ENCODE measurements around the gene CEP131.

Gene CEP131

GRCh38 chr17:81238815-81239713 is 16.3 kb upstream of the CEP131 start, which contains the start of the genes NDUFAF8 and TEPSIN:
NDUFAF8 (plus strand) TSS chr17:81239318; CDS start chr17:81239364, 46 bp downstream.
TEPSIN (minus strand) TSS chr17:81239055; CDS start chr17:81239033, 22 bp downstream.
- peak; percentile 98 for DNase-seq
- CTCF ChIA-PET = interaction anchor here (0.6 to 1.1 kb wide), 4 partner anchors 57 to 178 kb away, joined by 3 to 6 read pairs (median 3); no protein-coding TSS in a partner anchor

DNA sequence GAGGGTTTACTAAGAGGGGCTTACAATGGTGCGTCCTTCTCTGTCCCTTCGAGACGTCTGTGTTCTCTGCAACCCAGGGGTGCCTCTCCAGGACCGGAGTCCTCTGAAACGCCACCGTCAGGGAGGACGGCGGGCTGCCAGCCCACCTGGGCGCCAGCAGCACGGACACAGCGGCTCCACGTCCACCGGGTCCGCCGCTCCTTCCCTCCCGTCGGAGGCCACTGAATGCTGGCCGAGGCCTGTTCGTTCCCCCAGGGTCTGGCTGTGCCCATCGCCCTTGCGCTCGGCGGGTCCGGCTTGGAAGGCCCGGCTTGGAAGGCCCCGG is 15.7 kb upstream of the CEP131 start:
- no peak for DNase-seq
- Mint-ChIP-seq H3K4me3 (peak overlapping the region; percentile 91), H3K9me3 (no peaks in the 10 kb centered on the region), H3K4me1 (peaks cover 45% of the 10 kb centered on the region), H3K36me3 (peaks cover 18% of the 10 kb centered on the region), H3K27me3 (no peaks in the 10 kb centered on the region), H3K27ac (peak overlapping the region; percentile 37)
- CTCF ChIA-PET = interaction anchor here (1.1 kb wide), 1 partner anchor 97 kb away, joined by 6 read pairs; no protein-coding TSS in a partner anchor

More at GRCh38 chr17:81238815-81239713, 16.3 kb upstream of the CEP131 start, which contains the start of the genes NDUFAF8 and TEPSIN:
- Mint-ChIP-seq H3K27me3 (no peaks in the 10 kb centered on the region), H3K4me3 (peak within 1 kb of the TSS; percentile 96), H3K4me1 (peaks cover 45% of the 10 kb centered on the region), H3K9me3 (no peaks in the 10 kb centered on the region), H3K27ac (peak within 1 kb of the TSS; percentile 92), H3K36me3 (peaks cover 18% of the 10 kb centered on the region)

DNA sequence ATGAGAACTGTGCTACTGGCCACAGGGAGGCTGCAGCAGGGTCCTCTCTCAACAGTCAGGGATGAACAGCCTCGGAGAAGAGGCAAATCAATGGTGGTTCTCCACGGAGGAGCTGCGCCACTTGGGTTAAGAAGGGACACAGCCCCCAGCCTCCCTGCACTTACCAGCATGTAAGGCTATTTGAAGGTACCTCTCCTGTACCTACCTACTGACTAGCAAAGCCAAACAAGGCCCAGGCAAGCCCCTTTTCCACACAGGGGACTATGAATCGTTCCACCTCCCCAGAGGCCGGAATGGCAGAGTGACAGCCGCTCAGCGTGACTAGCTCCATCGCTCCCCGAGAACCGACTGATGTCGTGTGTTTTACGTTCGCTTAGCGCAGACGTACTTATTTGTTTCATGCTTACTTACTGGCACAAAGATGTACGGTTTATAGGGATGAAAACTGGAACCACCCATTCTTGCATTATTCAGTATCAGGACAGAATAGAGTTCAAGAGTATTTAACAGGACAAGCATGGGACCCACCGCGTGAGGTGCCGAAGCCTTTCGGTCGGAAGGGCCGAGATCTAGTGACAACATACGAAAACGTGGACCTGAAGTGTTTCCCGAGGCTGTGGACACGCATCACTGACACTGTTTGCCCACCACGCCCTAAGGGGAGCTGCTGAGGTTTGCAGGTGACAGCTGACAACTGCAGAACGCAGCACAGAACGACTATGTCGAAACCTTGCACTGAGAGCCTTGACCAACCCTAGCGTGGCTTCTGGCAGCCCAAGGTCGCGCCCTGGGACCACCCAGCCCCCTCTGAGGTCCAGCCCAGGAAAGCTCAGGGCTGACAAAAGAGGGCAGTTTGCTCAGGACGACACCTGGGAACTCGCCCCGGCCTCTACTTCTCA is 15.1 kb upstream of the CEP131 start:
- no peak for DNase-seq
- no peaks in the 10 kb centered on the region for H3K9me3 Mint-ChIP-seq
- H3K27ac Mint-ChIP-seq = peak overlapping the region; percentile 53
- H3K4me1 Mint-ChIP-seq = peaks cover 45% of the 10 kb centered on the region
- H3K27me3 Mint-ChIP-seq = no peaks in the 10 kb centered on the region
- H3K36me3 Mint-ChIP-seq = peaks cover 20% of the 10 kb centered on the region
- CTCF ChIA-PET = interaction anchor here (1.0 kb wide), 1 partner anchor 95 kb away, joined by 3 read pairs; no protein-coding TSS in a partner anchor
- H3K4me3 Mint-ChIP-seq = peak overlapping the region; percentile 91

GRCh38 chr17:81236784-81237183 is 14.0 kb upstream of the CEP131 start:
- peaks cover 40% of the 10 kb centered on the region for H3K4me1 Mint-ChIP-seq
- DNase-seq = no peak
- no peak overlapping the region for H3K27ac Mint-ChIP-seq
- H3K27me3 Mint-ChIP-seq = no peaks in the 10 kb centered on the region
- CTCF ChIA-PET = no interaction called here
- H3K36me3 Mint-ChIP-seq = peaks cover 18% of the 10 kb centered on the region
- no peak overlapping the region for H3K4me3 Mint-ChIP-seq
- no peaks in the 10 kb centered on the region for H3K9me3 Mint-ChIP-seq

DNA sequence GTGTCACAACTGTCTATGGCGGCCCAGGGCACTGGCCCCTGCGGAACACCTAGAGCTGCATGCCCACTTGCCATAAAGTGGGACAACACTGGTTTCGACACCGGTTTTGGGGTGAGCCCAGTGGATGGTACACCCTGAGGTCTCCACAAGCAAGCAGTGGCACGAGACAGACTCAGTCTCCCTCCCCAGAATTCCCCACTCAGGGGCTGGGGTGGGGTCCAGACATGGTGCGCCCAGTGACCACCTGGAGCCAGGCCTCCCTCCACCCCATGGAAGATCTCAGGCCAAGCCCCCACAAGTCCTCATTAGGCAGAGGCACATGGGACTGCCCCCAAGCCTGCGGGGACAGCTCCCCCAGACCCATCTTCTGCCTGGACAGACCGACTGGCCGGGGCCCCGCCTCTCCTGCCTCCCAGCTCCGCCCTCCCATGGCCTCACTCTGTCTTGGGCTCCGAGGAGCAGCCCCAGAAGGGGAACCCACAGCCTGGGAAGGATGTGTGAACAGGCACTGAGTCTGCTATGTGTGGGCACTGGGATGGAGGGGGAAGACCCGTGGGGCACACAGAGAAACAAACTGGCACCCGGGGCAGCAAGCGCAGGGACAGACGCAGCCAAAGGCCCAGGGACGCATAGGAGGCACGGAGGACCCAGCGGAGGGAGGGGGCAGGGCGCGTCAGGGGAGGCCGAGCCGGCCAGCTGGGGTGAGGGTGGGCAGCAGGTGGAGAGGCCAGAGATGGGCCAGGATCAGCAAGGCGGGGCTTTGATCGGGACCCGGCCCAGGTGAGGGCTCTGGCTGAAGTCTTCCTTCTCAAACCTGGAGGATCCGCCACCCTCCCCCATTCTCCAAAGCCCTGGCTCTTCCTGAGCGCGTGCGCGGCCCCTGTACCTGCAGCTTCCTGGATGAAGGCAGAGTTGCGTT is 13.3 kb upstream of the CEP131 start:
- Mint-ChIP-seq H3K36me3 (peaks cover 18% of the 10 kb centered on the region), H3K27ac (peak overlapping the region; percentile 73), H3K9me3 (no peaks in the 10 kb centered on the region), H3K27me3 (no peaks in the 10 kb centered on the region), H3K4me1 (peaks cover 33% of the 10 kb centered on the region), H3K4me3 (no peak overlapping the region)
- no peak for DNase-seq
- CTCF ChIA-PET = no interaction called here

GRCh38 chr17:81234940-81235821 is 12.4 kb upstream of the CEP131 start:
- H3K27ac Mint-ChIP-seq = no peak overlapping the region
- H3K4me3 Mint-ChIP-seq = no peak overlapping the region
- no peaks in the 10 kb centered on the region for H3K27me3 Mint-ChIP-seq
- H3K9me3 Mint-ChIP-seq = no peaks in the 10 kb centered on the region
- DNase-seq = no peak
- H3K36me3 Mint-ChIP-seq = peaks cover 21% of the 10 kb centered on the region
- CTCF ChIA-PET = no interaction called here
- H3K4me1 Mint-ChIP-seq = peaks cover 25% of the 10 kb centered on the region

DNA sequence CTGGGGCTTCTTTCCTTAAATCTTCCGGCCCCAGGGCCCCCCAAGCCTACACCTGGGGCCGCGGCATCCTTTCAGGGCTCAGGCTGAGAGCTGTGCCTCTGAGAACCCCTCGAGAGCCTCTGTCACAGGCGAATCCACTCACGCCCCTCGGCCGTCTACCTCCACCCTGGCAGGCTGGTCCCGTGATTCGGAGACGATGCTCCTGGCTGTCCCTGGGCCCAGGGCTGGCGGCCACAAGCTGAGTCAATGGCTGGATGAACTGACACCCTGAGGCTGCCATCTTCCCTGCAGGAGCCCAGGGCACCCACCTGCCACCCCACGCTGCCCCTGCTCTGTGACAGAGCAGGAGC is 11.7 kb upstream of the CEP131 start:
- CTCF ChIA-PET = no interaction called here
- Mint-ChIP-seq H3K27ac (no peak overlapping the region), H3K27me3 (no peaks in the 10 kb centered on the region), H3K36me3 (peaks cover 24% of the 10 kb centered on the region), H3K4me1 (peaks cover 22% of the 10 kb centered on the region), H3K9me3 (no peaks in the 10 kb centered on the region), H3K4me3 (no peak overlapping the region)
- DNase-seq = no peak

DNA sequence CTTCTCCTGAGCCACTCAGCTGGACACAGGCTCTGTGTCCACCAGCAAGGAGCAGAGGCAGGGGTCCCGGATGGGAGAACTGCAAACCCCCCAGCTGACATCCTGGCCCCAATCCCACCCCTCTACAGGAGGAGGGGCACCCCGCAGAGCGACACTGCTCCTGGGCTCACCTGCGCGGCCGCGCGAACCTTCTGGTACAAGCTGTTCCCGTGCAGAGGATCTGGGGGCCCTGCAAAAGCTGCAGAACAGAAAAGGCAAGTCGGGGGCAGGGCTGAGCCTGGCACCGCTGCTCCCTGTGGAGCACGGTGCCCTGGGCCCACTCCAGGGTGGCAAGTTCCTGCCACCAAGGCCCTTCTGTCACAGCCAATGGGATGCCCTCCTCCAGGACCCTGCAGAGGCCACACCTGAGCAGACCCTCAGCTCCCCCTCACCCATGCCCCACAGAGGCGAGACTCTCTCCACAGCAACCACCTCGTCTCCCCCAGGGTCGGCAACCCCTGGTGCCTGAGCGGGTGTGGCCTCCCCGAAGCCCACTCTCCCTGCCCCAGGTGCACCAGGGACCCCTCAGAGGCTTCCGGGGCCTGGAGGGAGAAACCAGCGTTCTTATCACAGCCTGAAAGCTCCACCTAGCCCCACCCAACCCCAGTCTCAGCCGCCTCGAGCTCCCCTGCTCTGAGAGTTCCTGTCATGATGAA is 11.2 kb upstream of the CEP131 start:
- Mint-ChIP-seq H3K27ac (no peak overlapping the region), H3K36me3 (peaks cover 23% of the 10 kb centered on the region), H3K4me3 (no peak overlapping the region), H3K9me3 (no peaks in the 10 kb centered on the region), H3K27me3 (no peaks in the 10 kb centered on the region), H3K4me1 (peaks cover 20% of the 10 kb centered on the region)
- CTCF ChIA-PET = no interaction called here
- no peak for DNase-seq

DNA sequence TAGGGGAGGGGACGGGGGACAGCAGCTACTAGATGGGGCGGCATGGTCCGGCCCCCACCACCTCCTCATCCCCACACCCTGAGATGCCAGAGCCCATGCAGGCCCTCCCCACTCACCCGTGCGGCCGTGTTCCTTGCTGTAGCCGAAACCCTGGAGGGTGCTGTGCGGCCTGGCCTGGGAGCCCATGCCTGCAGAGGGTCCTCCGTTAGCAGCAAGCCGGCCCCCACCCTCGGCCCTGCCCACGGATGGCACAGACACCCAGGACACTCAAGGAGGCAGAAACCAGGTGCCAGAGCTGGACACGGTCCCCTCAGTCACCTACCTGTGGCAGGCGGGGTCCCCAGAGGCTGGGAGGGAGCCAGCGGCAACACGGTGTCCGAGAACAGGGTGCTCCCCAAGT is 10.6 kb upstream of the CEP131 start:
- Mint-ChIP-seq H3K9me3 (no peaks in the 10 kb centered on the region), H3K4me3 (no peak overlapping the region), H3K27ac (no peak overlapping the region), H3K4me1 (peaks cover 19% of the 10 kb centered on the region), H3K27me3 (no peaks in the 10 kb centered on the region), H3K36me3 (peaks cover 25% of the 10 kb centered on the region)
- DNase-seq = no peak
- CTCF ChIA-PET = interaction anchor here (1.9 kb wide), 1 partner anchor 11 kb away, joined by 5 read pairs; the partner anchor contains the start of gene CEP131

GRCh38 chr17:81232616-81233241 is 10.0 kb upstream of the CEP131 start:
- H3K36me3 Mint-ChIP-seq = peaks cover 31% of the 10 kb centered on the region
- no peak overlapping the region for H3K4me3 Mint-ChIP-seq
- CTCF ChIA-PET = interaction anchor here (1.9 kb wide), 1 partner anchor 10 kb away, joined by 5 read pairs; the partner anchor contains the start of gene CEP131
- peaks cover 2% of the 10 kb centered on the region for H3K9me3 Mint-ChIP-seq
- no peaks in the 10 kb centered on the region for H3K27me3 Mint-ChIP-seq
- H3K4me1 Mint-ChIP-seq = peaks cover 18% of the 10 kb centered on the region
- no peak for DNase-seq
- no peak overlapping the region for H3K27ac Mint-ChIP-seq

- Mint-ChIP-seq H3K27me3 (no peaks in the 10 kb centered on the region), H3K4me1 (peaks cover 13% of the 10 kb centered on the region), H3K4me3 (no peak overlapping the region), H3K27ac (no peak overlapping the region), H3K9me3 (peaks cover 5% of the 10 kb centered on the region), H3K36me3 (peaks cover 31% of the 10 kb centered on the region)
- CTCF ChIA-PET = interaction anchor here (1.9 kb wide), 1 partner anchor 9 kb away, joined by 5 read pairs; the partner anchor contains the start of gene CEP131
- DNase-seq = no peak
Measured at GRCh38 chr17:81231766-81232581, 9.2 kb upstream of the CEP131 start.

Data from activated naive CD4-positive, alpha-beta T cell treated with anti-CD3 and anti-CD28 coated beads, Interleukin-2, amount 10 ng/mL, durations not matched to agents 7 days and 5 days (primary cell).